ENCODE results near the gene GMPS. TPM values are rescaled to one million over a fixed set of nuclear protein-coding genes. Genes with fewer than 3 reads are reported as not detected.

The GMPS gene
- total RNA-seq, 1 experiment from 2014 or later: 136 TPM

DNA sequence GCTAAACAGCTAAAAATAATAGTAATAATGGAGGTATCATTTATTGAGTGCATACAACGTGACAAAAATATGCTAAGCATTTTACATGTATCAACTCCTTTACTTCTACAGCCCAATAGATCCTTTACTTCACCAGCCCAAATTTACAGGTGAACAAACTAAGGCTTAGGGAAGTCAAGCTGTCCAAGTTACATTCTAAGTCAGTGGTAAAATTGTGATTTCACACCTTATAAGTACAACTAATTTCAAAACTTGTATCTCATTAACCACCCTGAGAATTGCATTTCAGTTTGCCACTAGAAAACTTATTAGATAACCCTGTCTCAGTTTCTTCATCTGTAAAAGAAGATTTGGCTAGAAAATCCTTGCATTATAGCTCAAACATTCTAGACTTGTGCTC lies 26.9 kb upstream of the GMPS start:
- Mint-ChIP-seq H3K4me1 (no peaks in the 10 kb centered on the region), H3K36me3 (no peaks in the 10 kb centered on the region), H3K27ac (no peak overlapping the region), H3K9me3 (no peaks in the 10 kb centered on the region), H3K27me3 (ENCODE audit: low read depth) (no peaks in the 10 kb centered on the region), H3K4me3 (no peak overlapping the region)
- no peak for DNase-seq (ENCODE audit: low spot score)
- ChIA-PET CTCF (interaction anchor here (1.8 kb wide), 1 partner anchor 37 kb away, joined by 5 read pairs; the partner anchor contains the start of gene C3orf33), POLR2A (no interaction called here)
- TF ChIP-seq RORB (CRISPR knock-in tag; IDR thresholded peaks at IDR 0.05) (no peak), MYBL2 (CRISPR knock-in tag; IDR thresholded peaks at IDR 0.05) (no peak), ELF4 (CRISPR knock-in tag; IDR thresholded peaks at IDR 0.05; ENCODE audit: low read depth) (no peak), ZNF671 (CRISPR knock-in tag; IDR thresholded peaks at IDR 0.05) (no peak)
- TF ChIP-seq, protein P1, sequence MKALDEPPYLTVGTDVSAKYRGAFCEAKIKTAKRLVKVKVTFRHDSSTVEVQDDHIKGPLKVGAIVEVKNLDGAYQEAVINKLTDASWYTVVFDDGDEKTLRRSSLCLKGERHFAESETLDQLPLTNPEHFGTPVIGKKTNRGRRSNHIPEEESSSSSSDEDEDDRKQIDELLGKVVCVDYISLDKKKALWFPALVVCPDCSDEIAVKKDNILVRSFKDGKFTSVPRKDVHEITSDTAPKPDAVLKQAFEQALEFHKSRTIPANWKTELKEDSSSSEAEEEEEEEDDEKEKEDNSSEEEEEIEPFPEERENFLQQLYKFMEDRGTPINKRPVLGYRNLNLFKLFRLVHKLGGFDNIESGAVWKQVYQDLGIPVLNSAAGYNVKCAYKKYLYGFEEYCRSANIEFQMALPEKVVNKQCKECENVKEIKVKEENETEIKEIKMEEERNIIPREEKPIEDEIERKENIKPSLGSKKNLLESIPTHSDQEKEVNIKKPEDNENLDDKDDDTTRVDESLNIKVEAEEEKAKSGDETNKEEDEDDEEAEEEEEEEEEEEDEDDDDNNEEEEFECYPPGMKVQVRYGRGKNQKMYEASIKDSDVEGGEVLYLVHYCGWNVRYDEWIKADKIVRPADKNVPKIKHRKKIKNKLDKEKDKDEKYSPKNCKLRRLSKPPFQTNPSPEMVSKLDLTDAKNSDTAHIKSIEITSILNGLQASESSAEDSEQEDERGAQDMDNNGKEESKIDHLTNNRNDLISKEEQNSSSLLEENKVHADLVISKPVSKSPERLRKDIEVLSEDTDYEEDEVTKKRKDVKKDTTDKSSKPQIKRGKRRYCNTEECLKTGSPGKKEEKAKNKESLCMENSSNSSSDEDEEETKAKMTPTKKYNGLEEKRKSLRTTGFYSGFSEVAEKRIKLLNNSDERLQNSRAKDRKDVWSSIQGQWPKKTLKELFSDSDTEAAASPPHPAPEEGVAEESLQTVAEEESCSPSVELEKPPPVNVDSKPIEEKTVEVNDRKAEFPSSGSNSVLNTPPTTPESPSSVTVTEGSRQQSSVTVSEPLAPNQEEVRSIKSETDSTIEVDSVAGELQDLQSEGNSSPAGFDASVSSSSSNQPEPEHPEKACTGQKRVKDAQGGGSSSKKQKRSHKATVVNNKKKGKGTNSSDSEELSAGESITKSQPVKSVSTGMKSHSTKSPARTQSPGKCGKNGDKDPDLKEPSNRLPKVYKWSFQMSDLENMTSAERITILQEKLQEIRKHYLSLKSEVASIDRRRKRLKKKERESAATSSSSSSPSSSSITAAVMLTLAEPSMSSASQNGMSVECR (CRISPR knock-in tag; IDR thresholded peaks at IDR 0.05; ENCODE audit: borderline replicate concordance): no peak
- ATAC-seq: no peak

DNA sequence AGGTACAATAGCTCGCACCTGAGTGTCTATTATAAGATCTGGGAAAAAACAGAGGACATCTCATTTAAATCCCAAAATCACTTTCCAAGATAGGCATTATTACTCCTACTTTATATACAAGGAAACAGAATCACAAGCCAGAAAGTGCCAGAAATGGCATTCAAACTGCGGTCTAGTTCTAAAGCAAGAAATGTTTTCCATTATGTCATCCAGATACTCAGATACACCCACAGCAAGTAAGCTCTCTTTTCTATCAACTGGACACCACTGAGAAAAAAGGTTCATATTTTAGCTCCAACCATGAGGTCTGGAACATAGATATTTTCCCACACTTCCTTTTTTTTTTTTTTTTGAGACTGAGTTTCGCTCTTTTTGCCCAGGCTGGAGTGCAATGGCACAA lies 24.3 kb upstream of the GMPS start:
- CTCF ChIA-PET: interaction anchor here (0.8 kb wide), 1 partner anchor 40 kb away, joined by 4 read pairs; the partner anchor contains the start of gene C3orf33
- no peaks in the 10 kb centered on the region for H3K27me3 Mint-ChIP-seq (ENCODE audit: low read depth)
- H3K4me3 Mint-ChIP-seq: no peak overlapping the region
- H3K27ac Mint-ChIP-seq: peak overlapping the region; percentile 20; the same call in 1 of the 2 replicates
- ATAC-seq (no peak), DNase-seq (ENCODE audit: low spot score) (no peak)
- TF ChIP-seq ZNF232 (CRISPR knock-in tag; IDR thresholded peaks at IDR 0.05) (no peak), FOXK1 (CRISPR knock-in tag; IDR thresholded peaks at IDR 0.05) (no peak), FOXJ3 (CRISPR knock-in tag; IDR thresholded peaks at IDR 0.05; ENCODE audit: borderline replicate concordance) (no peak), CBFB (CRISPR knock-in tag; IDR thresholded peaks at IDR 0.05; ENCODE audit: low read depth) (no peak), ATF1 (CRISPR knock-in tag; IDR thresholded peaks at IDR 0.05) (no peak), PRRX2 (CRISPR knock-in tag; IDR thresholded peaks at IDR 0.05) (no peak), TP53 (CRISPR knock-in tag; IDR thresholded peaks at IDR 0.05) (no peak), EMX1 (CRISPR knock-in tag; IDR thresholded peaks at IDR 0.05) (no peak), SOX15 (CRISPR knock-in tag; IDR thresholded peaks at IDR 0.05) (no peak), IRF2 (CRISPR knock-in tag; IDR thresholded peaks at IDR 0.05; ENCODE audit: borderline replicate concordance, low read depth) (no peak)
- TF ChIP-seq, protein P2, sequence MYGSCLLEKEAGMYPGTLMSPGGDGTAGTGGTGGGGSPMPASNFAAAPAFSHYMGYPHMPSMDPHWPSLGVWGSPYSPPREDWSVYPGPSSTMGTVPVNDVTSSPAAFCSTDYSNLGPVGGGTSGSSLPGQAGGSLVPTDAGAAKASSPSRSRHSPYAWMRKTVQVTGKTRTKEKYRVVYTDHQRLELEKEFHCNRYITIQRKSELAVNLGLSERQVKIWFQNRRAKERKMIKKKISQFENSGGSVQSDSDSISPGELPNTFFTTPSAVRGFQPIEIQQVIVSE (CRISPR knock-in tag; IDR thresholded peaks at IDR 0.05; ENCODE audit: borderline replicate concordance): no peak
- TF ChIP-seq, protein P3, sequence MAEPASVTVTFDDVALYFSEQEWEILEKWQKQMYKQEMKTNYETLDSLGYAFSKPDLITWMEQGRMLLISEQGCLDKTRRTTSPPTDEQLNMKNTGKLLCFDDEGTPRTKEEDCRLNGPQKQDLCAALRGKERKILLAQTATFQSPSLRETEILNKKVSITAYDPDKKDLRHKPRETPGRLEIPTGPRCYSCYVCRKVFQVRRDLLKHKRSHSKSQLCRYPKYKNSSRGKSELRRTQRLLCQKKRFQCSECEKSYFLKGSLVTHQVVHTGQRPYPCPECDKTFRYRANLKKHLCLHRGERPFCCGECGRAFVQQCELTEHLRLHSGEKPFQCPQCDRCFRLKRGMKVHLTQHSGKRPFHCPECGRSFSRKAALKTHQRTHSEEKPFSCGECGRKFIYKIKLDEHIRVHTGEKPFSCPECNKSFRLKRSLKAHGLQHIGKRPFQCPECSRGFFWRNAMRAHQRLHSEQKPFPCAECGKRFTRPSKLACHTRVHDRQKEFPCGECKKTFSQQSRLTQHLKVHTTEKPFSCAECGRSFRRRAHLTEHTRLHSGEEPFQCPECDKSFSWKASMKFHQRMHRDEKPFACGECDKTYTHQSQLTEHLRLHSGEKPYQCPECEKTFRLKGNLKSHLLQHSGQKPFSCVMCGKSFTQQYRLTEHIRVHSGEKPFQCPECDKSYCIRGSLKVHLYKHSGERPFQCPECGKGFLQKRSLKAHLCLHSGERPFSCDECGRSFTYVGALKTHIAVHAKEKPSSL (CRISPR knock-in tag; conservative IDR thresholded peaks at IDR 0.05): no peak
- TF ChIP-seq, protein P4, sequence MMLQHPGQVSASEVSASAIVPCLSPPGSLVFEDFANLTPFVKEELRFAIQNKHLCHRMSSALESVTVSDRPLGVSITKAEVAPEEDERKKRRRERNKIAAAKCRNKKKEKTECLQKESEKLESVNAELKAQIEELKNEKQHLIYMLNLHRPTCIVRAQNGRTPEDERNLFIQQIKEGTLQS (CRISPR knock-in tag; conservative IDR thresholded peaks at IDR 0.05): no peak
- TF ChIP-seq, protein P1 (CRISPR knock-in tag; IDR thresholded peaks at IDR 0.05; ENCODE audit: borderline replicate concordance): no peak
- TF ChIP-seq, protein P5, sequence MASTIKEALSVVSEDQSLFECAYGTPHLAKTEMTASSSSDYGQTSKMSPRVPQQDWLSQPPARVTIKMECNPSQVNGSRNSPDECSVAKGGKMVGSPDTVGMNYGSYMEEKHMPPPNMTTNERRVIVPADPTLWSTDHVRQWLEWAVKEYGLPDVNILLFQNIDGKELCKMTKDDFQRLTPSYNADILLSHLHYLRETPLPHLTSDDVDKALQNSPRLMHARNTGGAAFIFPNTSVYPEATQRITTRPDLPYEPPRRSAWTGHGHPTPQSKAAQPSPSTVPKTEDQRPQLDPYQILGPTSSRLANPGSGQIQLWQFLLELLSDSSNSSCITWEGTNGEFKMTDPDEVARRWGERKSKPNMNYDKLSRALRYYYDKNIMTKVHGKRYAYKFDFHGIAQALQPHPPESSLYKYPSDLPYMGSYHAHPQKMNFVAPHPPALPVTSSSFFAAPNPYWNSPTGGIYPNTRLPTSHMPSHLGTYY (CRISPR knock-in tag; IDR thresholded peaks at IDR 0.05): no peak
- H3K4me1 Mint-ChIP-seq: no peaks in the 10 kb centered on the region
- no peaks in the 10 kb centered on the region for H3K36me3 Mint-ChIP-seq
- POLR2A ChIA-PET: no interaction called here
- no peaks in the 10 kb centered on the region for H3K9me3 Mint-ChIP-seq
